A172 (cell line): ENCODE results near the gene PRTFDC1. TPM values are rescaled to one million over a fixed set of nuclear protein-coding genes. Genes with fewer than 3 reads are reported as not detected.

Experiments
- DNase-seq: peaks from one replicate; pipeline ENCODE4 v3.0.0-alpha.2; 2015; ENCODE audit warnings: low spot score
- total RNA-seq: library from RNA; depleted of rRNA; stranded (reverse); fragments of >200 nt; shearing (Covaris generic); gene quantifications from 2 replicates; pipeline ENCODE4 v1.2.3, GENCODE V29; 2014

PRTFDC1 gene
- total RNA-seq, 1 experiment from 2014 or later = 15.8 TPM

DNA sequence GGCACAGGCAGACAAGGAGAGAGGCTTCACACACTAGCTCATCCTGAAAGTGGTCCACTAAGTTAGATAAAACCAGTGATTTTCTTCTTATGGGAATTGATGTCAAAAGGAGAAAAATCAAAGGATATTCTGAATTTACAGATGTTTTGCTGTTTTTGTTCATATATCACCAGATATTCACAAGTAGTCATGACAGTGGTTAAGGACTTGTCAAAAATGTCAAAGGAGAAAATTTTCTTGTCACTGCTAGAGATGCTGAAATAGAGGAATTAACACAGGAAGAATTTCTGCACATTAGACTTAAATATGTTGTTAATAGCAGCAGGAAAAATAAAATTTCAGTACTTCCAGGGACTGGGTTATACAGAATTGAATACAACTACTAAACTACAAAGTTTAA lies 78.3 kb downstream of the PRTFDC1 start:
- DNase-seq = no peak

DNA sequence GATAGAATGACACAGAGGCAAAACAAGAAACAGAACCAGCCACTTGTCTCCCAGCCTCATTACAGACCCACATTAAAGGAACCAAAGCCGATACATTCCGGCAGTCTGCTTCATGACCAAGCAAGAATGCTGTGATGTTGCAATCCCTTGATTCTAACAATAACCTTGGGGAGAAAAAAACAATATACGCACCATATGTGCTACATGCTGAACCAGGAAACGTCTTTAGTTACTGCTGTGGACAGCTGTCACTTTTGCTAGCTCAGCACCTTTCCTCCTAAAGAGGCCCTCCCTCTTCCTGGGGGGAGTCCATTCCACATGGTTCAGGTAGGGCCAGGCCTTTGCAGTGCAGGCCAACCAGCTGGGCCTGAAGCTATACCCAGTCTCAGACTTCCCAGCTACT lies 79.1 kb downstream of the PRTFDC1 start:
- no peak for DNase-seq

DNA sequence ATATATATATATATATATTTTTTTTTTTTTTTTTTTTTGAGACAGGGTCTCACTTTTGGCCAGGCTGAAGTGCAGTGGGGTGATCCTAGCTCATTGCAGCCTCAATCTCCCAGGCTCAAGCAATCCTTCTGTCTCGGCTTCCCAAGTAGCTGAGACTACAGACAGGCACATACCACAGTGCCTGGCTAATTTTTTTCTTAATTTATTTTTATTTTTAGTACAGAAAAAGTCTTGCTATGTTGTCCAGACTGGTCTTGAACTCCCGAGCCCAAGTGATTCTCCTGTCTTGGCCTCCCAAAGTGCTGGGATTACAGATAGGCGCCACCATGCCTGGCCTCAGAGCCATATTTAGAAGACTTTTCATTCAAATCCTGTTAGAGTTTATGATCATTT lies 79.6 kb downstream of the PRTFDC1 start:
- DNase-seq = no peak

DNA sequence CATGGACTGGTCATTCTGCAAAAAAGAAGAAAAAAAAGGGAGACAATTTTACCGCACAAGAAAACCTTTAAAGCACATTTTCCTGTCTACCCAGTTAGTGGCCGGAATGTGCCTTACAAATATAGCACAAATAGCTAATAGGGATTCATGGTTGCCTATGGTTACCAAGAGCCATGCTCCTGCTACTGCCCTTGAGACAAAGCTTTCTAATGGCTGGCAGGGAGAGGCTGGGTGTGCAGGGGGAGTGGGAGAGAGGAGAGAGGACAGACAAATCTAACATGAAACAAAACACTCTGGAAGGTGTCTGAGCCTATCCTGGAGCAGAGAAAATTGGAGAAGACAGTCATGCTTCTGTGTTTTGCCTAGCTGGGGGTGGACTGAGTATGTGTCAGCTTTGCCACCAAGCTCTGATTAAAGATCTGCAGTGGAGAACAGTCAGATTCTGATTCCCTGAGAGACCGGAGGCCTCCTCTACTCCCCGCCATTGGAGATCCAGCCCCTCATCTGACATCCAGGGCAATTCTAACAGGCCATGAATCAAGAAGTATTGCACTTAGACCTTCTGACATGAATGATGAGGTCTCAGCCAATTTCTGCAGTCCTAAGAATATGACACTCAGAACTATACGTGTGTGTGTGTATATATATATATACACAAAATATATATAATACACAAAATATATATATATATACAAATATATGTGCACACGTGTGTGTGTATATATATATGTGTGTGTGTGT lies 80.2 kb downstream of the PRTFDC1 start:
- no peak for DNase-seq

DNA sequence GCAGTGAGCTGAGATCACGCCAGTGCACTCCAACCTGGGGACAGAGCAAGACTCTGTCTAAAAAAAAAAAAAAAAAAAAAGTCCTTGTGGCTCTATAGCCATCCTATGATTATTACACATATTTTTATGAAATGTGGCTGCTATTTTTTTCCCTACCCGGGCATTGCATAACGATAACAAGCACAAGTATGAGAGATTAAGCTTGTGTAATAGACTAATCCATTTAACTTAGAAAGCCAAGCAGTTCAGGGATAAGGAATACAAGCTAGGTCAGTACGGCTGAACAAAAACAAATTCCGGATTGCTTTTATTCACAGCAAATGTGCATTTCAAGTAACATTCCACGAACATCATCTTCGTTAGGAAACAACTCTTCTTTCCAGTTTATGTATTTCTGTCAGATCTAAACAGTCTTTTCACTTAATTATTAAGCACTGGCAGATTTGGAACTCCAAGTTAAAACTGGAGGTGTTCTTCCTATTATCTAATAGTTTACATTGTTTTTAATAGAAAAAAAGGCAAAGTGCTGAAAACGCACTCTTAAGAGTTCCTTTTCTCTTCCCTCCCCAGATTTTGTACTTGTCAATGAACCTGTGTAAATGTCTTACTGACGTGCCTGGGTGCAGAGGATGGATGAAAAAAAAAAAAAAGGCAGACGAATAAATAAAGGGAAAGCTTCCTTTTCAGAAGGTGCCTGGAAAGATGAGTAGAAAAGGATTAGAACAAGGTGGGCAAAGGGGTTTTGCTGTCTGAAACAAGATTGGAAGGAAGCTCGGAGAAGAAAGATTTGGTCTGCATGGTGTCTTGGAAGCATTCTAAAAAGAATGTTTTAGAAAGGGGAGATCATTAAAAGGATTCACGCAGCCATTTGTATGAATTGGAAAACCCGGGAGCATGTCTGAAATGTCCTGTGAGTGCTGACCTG lies 81.1 kb downstream of the PRTFDC1 start:
- DNase-seq = no peak

DNA sequence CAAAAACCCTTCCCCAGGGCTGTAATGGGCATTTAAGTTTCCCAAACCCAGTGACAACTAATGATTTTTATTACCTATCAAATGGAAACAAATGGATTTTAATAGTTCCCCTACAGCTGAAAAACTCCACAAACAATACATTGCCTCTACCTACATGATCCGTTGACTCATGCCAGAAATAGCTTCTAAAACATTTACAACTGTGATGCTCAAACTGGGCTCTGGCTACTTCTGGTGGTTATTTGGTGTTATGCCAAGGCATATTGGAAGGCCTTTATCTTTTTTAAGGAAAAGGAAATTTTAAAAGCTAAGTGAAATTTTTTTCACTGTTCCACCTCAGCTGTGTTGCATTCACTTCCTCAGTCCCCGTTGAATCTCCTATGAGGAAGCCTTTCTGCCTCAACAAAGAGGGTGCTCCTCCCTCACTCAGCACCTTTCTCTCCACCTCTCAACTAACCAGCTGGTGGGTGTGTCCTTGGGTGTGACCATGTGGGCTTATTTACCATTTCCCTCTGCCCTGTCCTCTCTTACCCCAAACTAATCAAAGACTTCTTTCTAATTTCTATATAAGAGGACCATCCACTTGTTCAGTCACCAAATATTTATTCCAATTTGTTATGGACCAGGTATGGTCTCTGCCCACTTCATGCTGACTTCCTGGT lies 82.9 kb downstream of the PRTFDC1 start:
- peak; percentile 21 for DNase-seq

DNA sequence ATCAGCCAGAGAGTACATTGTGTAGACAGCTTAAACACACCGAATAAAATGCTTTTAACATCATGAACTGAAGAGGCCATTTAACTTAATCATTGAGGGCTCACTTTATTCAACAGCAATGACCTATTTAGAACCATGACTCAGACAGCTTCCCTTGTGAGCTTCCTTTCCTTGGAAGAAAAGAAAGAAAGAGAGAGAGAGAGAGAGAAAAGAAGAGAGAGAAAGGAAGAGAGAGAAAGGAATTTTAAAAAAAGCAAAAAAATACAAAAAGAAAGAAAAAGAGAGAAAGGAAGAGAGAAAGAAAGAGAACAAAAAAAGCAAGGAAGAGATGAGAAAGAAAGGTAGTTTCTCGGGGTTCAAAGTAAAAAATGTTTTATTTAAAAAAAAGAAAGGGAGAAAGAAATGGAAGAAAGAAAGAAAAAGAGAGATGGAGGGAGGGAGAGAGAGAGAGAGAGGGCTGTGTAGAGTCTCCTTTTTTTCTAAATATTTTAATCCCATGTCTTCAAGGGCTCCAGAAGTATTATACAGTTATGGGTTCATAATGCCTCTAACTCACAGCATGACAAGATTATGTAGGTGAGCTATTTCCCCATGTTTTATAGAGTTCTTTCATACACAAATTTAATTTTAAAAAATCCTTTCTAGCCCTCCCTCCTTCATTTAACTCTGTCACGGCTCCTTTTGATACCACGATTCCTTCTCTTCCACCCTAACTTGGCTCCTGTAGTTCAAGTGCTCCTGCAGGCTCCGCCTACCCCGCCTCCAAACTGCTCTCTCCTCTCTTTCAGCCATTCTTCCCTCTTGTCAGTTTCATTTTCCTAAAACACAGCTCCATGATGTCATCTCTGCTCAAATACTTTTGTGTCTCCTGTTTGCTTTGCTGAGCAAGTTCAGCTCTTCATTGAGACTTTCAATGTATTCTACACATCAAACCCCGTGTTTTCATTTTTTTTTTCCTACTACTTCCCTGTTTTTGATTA lies 85.5 kb downstream of the PRTFDC1 start:
- DNase-seq = peak; percentile 78

DNA sequence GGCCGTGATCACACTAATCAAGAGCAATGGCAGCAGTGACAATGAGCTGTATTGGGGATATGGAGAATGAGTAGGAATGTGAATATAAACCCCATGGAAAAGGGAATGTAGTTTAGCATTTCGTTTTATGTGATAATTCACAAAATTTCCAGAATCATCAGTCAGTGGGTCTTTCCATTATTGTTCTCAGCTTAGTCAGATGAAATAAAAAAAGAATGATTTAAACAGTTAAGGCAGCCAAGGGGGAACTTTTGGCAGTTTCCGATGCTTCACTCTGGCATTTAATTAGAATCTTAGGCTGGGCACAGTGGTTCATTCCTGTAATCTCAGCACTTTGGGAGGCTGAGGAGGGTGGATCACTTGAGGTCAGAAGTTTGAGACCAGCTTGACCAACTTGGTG lies 86.6 kb downstream of the PRTFDC1 start:
- DNase-seq = no peak

DNA sequence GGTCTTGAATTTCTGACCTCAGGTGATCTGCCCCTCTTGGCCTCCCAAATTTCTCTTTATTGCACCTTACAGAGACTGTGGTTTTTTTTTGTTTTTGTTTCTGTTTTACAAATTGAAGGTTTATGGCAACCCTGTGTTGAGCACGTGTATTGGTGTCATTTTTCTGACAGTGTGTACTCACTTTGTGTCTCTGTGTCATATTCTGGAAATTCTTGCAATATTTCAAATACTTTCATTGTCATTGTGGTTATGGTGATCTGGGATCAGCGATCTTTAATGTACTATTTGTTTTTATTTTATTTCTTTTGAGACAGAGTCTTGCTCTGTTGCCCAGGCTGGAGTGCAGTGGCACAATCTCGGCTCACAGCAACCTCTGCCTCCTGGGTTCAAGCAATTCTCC lies 89.8 kb downstream of the PRTFDC1 start:
- DNase-seq = no peak

DNA sequence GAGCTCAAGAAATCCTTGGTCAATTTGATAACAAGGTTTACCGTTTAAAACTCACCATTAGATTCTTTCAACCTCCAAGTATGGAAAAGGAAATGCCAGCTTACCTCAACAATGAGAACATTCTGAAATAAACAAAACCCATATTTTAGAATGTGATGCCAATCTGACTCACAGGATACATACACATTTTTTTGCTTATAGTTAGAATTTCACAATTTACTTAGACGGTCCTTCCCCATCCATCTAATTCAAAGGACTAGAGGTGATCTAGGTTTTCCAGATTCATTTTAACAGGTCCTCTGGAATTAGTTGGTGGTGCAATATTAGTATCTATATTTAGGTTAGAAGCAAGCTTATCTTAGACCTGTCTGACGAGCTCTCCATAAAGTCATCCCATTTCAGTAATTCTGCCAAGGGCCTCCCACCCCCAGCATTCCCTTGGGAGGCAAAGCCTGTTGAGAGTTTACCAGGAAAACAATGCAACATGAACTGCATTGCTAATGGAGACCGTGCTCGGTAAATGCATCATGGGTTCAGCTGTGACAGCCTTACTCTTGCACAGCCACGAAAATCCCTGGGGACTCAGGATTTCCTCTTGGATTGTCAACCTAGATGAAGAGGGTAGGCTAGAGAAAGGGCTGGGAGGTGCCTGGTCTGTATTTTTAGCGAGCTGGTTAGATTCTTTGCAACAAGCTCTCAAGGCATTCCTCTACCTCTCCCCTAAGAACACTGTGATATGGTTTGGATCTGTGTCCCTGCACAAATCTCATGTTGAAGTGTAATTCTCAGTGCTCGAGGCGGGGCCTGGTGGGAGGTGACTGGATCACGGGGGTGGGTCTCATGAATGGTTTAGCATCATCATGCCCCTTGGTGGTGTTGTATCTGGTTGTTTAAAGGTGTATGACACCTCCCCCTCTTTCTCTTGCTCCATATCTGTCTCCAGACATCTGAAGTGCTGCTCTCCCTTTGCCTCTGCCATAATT lies 93.8 kb downstream of the PRTFDC1 start:
- DNase-seq = peak; percentile 78

DNA sequence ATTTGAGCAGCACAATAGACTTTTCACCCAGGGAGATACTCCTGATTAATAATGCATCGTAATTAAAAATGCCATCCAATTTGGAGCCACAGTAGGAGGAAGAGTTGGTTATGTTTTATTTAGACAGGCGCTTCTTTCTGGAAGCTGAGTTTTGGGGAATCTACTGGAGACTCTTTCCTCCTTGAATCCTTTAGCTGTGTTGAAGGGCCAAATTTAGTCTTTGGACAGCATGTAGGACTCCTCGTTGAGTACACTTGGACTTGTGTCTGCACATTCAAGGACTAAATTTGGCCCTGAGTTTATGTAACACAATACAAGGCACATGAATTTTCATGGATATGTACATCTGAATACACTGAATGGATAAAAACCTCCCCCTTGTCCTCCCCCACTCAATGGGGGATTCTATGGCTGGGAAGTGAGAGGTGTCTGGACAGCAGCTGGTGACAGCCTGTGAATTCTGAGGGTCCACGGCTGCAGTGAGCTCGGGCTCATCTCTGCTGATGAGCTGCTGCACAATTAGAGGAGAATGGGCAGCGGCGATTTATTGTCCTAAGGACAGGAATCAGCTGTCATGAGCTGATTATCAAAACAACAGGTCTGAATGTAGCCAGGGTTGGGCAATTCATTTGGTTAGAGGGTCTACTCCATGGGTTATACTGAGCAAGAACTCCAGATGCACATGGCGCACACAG lies 95.2 kb downstream of the PRTFDC1 start:
- no peak for DNase-seq

DNA sequence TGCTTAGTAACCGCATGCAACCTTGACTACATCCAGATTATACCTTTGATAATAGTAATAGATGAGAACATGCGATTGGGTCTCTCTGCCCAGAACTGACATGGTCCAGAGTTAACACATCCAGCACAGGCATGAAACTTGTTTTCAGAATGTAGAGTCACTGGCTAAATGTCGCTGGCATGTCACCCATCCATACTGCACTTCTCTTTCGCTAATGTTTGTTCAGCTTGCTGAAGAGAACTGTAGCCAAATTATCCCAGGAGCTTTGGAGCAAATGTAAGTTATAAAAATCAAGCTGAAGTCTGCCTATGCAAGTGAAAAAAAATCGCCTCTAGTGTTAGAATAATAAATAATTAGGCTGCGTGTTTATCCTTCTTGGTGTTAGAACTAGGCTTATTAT lies 98.2 kb downstream of the PRTFDC1 start:
- DNase-seq = no peak

DNA sequence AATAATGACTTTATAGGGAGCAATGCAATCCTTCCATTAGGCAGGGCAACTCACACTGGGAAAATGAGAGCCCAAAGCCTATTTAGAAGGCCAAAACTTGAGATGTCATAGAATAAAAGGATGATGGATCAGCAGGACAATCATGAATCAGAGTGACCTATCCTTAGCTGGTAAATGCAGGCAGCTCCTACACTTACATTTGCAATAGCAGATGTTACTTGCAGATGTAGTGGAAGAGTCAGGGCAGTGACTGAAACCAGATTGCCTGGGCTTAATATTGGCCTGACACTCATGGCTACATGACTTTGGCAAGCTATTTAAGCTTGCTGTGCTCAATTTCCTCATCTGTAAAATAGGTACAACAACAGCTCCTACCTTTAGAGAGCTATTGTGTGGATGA lies 98.7 kb downstream of the PRTFDC1 start:
- no peak for DNase-seq

DNA sequence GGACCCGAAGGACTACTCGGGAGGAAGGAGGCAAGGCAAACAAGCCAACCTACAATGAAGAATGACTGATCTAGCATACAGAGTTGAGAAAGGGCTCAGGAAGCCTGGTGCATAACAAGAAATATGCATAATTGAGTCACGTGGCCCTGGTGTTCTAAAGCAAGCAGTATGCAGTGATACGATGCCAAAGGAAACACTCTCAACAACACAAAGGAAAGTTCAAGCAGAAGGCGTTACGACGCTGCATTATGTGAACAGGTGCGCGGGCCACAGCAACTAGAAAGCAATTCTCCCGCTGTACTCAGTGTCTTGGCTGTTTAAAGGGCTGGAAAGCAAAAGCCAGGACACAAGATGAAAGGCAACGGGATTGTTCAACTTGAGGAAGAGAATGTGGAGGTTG lies 100.8 kb downstream of the PRTFDC1 start:
- no peak for DNase-seq

DNA sequence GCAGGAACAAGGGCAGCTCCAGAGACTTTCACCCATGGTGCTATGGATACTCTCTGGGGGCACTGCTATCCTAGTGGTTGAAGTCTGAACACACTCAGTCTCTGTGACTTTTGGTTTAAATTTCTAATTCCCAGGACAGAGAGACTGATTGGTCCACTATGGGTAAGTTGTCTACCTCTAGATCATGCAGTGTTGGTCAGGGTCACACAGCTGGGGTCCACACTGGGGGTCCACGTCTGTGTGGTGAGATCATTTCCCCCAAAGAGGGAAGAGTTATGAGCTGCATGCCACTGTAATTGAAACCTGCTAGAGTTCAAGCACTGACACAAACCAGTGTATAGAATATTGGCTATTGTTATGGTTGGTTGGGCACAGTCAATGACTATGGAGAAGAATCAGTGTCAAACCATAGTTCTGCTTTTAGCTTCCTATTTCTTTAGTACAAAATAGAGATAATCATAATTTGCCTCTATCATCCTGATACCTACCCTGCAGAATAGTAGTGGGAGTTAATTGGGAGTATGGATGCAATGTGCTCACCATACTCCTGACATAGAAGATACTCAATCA lies 101.6 kb downstream of the PRTFDC1 start:
- no peak for DNase-seq

DNA sequence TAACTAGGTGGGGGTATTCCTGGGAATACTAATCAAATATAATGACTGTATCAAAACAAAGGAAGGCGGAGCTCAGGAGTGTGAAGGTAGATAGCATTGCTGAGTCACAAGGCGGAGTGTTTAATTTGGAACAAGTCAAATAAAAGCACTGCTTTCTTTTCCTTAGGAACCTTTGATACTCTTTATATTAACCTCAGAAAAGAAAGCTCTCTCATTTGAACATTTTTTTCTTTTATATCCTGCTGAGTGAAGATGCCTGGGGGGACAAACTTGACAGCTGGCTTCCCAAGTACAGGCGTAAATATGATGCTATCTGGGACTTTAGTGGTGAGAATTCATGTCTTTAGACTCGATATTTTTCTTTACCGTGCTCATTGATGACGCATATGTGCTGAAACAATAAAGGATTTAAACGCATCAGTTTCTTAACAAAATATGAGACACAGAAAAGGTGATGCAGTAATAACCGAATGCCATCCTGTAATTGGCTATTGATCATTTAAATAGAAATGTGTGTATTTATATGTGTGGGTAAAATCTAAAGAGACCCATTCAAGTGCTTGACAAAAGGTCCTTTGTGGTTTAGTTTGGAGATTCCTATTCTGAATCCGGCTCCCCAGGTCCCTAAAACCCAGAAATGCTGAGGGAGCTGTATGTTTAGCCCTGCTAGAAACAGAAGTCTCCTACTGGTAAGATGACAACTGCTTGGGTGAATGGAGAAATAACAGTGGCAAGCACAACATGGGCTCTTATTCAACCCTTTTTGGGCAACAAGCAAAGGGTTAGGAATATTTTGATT lies 102.7 kb downstream of the PRTFDC1 start:
- peak; percentile 52 for DNase-seq

DNA sequence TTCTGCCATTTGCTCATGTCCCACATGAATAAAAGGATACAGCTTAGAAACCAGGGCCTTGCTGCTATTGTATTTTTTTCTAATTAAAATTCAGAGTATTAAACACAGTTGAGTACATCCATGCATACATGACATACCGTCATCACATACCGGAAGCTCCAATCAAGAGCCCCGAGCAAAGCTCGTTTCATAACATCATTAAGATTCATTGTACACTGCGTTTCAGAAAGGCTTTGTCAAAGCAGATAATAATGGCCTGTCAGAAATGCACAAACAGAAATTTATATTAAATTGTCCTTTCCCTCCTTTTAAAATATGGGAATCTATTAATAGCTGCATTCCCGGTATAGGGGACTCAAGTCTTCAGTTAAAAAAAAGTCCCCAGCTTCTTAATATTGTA lies 103.4 kb downstream of the PRTFDC1 start:
- DNase-seq = no peak

DNA sequence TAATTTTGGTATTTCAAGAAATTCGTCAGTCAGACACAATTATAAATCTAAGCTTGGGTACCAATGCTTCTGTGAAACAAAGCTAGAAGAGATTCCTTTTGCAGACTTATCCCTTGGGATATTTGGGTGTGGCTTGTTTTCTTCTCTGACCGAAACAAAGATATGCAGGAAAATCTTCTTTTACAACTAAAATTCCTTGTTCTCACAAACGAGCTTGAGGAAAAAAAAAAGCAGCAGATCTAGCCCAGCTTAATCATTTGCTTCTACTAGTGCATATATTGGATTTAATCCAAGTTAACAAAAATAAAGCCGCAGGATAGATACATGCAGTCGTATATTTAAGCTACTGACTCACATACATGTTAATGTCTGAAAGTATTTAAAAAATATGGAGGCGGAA lies 104.2 kb downstream of the PRTFDC1 start:
- no peak for DNase-seq
